Activated CD4-positive, alpha-beta T cell treated with anti-CD3 and anti-CD28 coated beads, Interleukin-2, amount 50 U/mL, for 24 hours (primary cell): ENCODE data around the gene RASSF5.
A peak's percentile ranks its signal among the peaks of the same experiment; 100 is the strongest.
"Not testable (repeated sequence)": the region's sequence is repeated elsewhere in the genome, so short reads cannot be mapped to it uniquely, and the experiment has no call there.

Source experiments
- DNase-seq, 2 donors: peaks; one replicate each; pipeline ENCODE4 v3.0.0-alpha.2; 2020; ENCODE audit warnings: low read depth in 1 of 2, low spot score in 1 of 2

Gene RASSF5

DNA sequence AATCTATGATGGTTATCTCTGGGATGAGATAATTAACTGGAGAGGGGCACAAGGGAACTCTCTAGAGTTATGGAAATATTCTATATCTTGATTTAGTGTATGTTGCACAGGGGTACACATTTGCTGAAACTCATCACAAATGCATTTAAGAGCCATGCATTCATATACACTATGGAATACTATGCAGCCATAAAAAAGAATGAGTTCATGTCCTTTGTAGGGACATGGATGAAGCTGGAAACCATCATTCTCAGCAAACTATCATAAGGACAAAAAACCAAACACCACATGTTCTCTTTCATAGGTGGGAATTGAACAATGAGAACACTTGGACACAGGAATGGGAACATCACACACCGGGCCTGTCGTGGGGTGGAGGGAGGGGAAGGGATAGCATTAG lies 119.1 kb downstream of the RASSF5 start:
- DNase-seq: not testable (repeated sequence)

DNA sequence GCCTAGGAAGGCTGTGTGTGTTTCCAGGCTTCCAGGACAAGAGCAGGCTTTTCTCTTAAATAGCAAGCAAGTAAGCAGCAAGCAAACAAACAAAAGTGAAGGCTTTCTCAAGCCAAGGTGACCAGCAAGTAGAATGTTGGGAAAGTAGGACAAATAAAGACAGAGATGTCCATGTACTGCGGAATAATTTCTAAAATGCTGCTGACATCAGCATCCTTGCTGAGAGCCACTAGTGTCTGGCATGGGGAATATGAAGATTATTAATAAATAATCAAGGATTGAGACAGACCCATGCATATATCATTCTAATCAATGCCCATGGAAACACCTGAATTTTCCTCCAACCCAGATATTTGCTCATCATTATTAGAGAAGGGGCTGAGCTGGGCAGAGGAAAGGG lies 121.6 kb downstream of the RASSF5 start:
- DNase-seq: no peak

- DNase-seq: no peak
Measured at GRCh38 chr1:206631085-206631509, 123.8 kb downstream of the RASSF5 start.

GRCh38 chr1:206633708-206634121 lies 126.4 kb downstream of the RASSF5 start:
- DNase-seq: no peak

- DNase-seq: peak; percentile 47 to 67
Measured at GRCh38 chr1:206634365-206635079, 127.2 kb downstream of the RASSF5 start.

DNA sequence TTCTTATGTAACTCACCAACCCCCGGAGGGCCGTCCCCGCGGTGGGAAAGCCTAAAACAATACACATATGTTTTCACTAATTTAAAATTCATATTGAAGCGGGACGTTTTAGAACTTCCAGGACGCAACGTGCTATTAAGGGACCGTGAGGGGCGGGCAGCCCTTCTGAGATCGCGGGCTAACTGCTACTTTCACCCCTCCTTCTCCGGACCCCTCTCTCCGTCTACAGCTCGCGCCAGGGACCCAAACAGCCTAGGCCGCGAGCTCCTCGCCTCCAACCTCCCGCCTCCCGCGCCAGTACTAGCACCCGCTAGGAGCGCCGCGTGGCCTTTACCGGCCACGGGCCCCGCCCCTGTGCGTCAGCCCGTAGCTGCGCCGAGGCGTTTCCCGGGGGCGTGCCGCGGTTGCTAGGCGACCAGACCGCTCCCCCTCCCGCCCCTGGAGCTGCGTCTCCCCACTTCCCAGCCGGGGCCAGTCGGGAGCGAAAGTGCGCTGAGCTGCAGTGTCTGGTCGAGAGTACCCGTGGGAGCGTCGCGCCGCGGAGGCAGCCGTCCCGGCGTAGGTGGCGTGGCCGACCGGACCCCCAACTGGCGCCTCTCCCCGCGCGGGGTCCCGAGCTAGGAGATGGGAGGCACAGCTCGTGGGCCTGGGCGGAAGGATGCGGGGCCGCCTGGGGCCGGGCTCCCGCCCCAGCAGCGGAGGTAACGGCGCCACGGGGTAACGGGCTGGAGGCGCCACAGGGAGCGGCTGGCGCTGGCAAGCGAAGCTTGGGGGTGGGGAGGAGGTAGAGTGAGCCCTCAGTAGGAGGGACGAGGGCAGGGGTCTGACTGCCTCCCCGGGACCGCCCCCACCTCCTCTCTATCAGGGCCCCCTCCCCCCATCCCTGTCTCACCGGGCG lies 128.0 kb downstream of the RASSF5 start, which contains the start of gene DYRK3:
DYRK3 (plus strand) TSS at position 457 of the 898 bp plus-strand sequence; CDS start at position 625, 168 bp downstream.
- DNase-seq: peak; percentile 76 to 86

GRCh38 chr1:206635978-206636345 lies 128.6 kb downstream of the RASSF5 start:
- DNase-seq: no peak

- DNase-seq: no peak
Measured at GRCh38 chr1:206636671-206637070, 129.3 kb downstream of the RASSF5 start.

DNA sequence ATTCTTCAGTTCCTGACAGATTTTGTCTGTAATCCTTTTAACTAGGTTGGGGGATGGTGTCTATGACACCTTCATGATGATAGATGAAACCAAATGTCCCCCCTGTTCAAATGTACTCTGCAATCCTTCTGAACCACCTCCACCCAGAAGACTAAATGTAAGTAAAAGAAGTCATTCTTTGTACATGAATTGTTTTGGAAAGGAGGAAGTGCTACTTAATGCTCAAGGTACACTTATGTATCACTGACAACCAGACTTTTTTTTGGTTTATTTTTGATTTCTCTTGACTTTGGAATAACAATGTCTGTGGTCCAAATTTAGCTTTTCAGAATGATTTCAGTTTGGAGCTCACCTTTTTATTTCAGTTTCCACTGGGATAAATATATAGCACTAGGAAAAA lies 130.3 kb downstream of the RASSF5 start:
- no peak for DNase-seq
